SK-N-SH (cell line): Measurements from ENCODE around the gene ELOVL4. TPM values are rescaled to one million over a fixed set of nuclear protein-coding genes. Genes with fewer than 3 reads are reported as not detected.

ENCODE experiments used
- CTCF ChIA-PET: fragments of 300-600, 350-600 bp; formaldehyde crosslinking; extraction: SDS; loops from one replicate; lab custom pipeline; 2021; lab: Yijun Ruan, JAX
- POLR2A ChIA-PET: fragments of 350-600 bp; sonication (Branson Sonifier 250); formaldehyde crosslinking; extraction: SDS; loops from one replicate; lab custom pipeline; 2020; ENCODE audit warnings: antibody characterized with exemption, inconsistent platforms; lab: Yijun Ruan, JAX
- DNase-seq: peaks from one replicate; pipeline ENCODE4 v3.0.0; 2012
- H2AFZ ChIP-seq: fragments of 200-600 bp; sonication (generic); 2 replicates; pipeline ENCODE4 v1.8.1; 2016; ENCODE audit warnings: antibody characterized with exemption, mild to moderate bottlenecking, low read depth
- H3F3A ChIP-seq: fragments of 200-600 bp; sonication (generic); replicated peaks from 2 replicates; pipeline ENCODE3; 2016; ENCODE audit warnings: antibody characterized with exemption, mild to moderate bottlenecking; ENCODE audit not compliant: insufficient read depth
- H3K27ac ChIP-seq, 2 experiments: fragments of 200-500 bp in 1 of 2; fragments of 200-600 bp in 1 of 2; sonication (Bioruptor generic) in 1 of 2; sonication (generic), shearing (Covaris generic) in 1 of 2; 2 replicates each; pipeline versions ENCODE4 v1.5.1 to v1.6.1; 2014 to 2016; ENCODE audit warnings: low read depth in 2 of 2, inconsistent platforms in 1 of 2, low read length in 1 of 2, mild to moderate bottlenecking in 1 of 2, mixed read lengths in 1 of 2
- H3K27me3 ChIP-seq: fragments of 200-600 bp; sonication (generic), shearing (Covaris generic); 2 replicates; pipeline ENCODE4 v1.6.1; 2016; ENCODE audit warnings: mixed run types; ENCODE audit not compliant: insufficient read depth
- H3K36me3 ChIP-seq, 2 experiments: fragments of 200-500 bp in 1 of 2; fragments of 200-600 bp in 1 of 2; sonication (Bioruptor generic) in 1 of 2; sonication (generic) in 1 of 2; replicated peaks in 1 of 2; 2 replicates each; pipeline versions ENCODE3 to v1.5.1; 2014 to 2016; ENCODE audit warnings: low read length in 1 of 2, mild to moderate bottlenecking in 1 of 2; ENCODE audit not compliant: insufficient read depth in 2 of 2, control insufficient read depth in 1 of 2
- H3K4me1 ChIP-seq, 2 experiments: fragments of 200-500 bp in 1 of 2; fragments of 200-600 bp in 1 of 2; sonication (Bioruptor generic) in 1 of 2; sonication (generic), shearing (Covaris generic) in 1 of 2; 2 replicates each; pipeline versions ENCODE4 v1.5.1 to v1.6.1; 2014 to 2016; ENCODE audit warnings: low read depth in 1 of 2, low read length in 1 of 2, mixed run types in 1 of 2; ENCODE audit not compliant: insufficient read depth in 2 of 2, control insufficient read depth in 1 of 2
- H3K4me2 ChIP-seq: fragments of 200-600 bp; sonication (generic), shearing (Covaris generic); 2 replicates; pipeline ENCODE4 v1.6.1; 2017; ENCODE audit warnings: mixed run types
- H3K4me3 ChIP-seq, 2 experiments: fragments of 200-500 bp in 1 of 2; fragments of 200-600 bp in 1 of 2; sonication (Bioruptor generic) in 1 of 2; sonication (generic), shearing (Covaris generic) in 1 of 2; 2 replicates each; pipeline versions ENCODE4 v1.5.1 to v1.8.1; 2014 to 2016; ENCODE audit warnings: low read depth in 2 of 2, inconsistent platforms in 1 of 2, low read length in 1 of 2, mild to moderate bottlenecking in 1 of 2, mixed read lengths in 1 of 2, moderate library complexity in 1 of 2
- H3K79me2 ChIP-seq: fragments of 200-600 bp; sonication (generic); 2 replicates; pipeline ENCODE4 v1.8.1; 2017; ENCODE audit warnings: mild to moderate bottlenecking; ENCODE audit not compliant: insufficient read depth
- H3K9ac ChIP-seq: fragments of 200-600 bp; sonication (generic); 2 replicates; pipeline ENCODE4 v1.6.1; 2017; ENCODE audit warnings: mixed run types
- H3K9me2 ChIP-seq: fragments of 200-600 bp; sonication (generic); 2 replicates; pipeline ENCODE4 v1.6.1; 2017; ENCODE audit warnings: mixed run types
- H3K9me3 ChIP-seq: fragments of 200-600 bp; sonication (generic); 2 replicates; pipeline ENCODE4 v1.6.1; 2017; ENCODE audit warnings: mixed run types, mild to moderate bottlenecking, moderate library complexity
- H4K20me1 ChIP-seq: fragments of 200-600 bp; sonication (generic); 2 replicates; pipeline ENCODE4 v1.6.1; 2017; ENCODE audit warnings: mild to moderate bottlenecking, mixed run types; ENCODE audit not compliant: insufficient read depth
- CHD2 ChIP-seq: fragments of 150-350 bp; IDR thresholded peaks from 2 replicates; pipeline ENCODE4 v1.6.1; 2018; ENCODE audit warnings: low read length; ENCODE audit not compliant: partially characterized antibody
- CTCF ChIP-seq: fragments of 200-600 bp; sonication (generic); IDR thresholded peaks from 2 replicates; pipeline ENCODE4 v1.6.1; 2017; ENCODE audit warnings: antibody characterized with exemption, mild to moderate bottlenecking, moderate library complexity
- EZH2phosphoT487 ChIP-seq: fragments of 200-600 bp; sonication (generic); IDR thresholded peaks from 2 replicates; pipeline ENCODE4 v1.6.1; 2017; ENCODE audit warnings: low read depth, mixed run types, mild to moderate bottlenecking, antibody characterized with exemption, moderate library complexity, borderline replicate concordance
- GABPA ChIP-seq: IDR thresholded peaks from 2 replicates; pipeline ENCODE4 v1.4.0; 2012; ENCODE audit warnings: low read depth, mild to moderate bottlenecking
- IRF3 ChIP-seq: fragments of 150-350 bp; IDR thresholded peaks from 2 replicates; pipeline ENCODE4 v1.6.1; 2016; ENCODE audit warnings: mild to moderate bottlenecking, low read depth, low read length
- MXI1 ChIP-seq: IDR thresholded peaks from 2 replicates; pipeline ENCODE4 v1.6.1; 2012; ENCODE audit warnings: mild to moderate bottlenecking, low read depth, low read length, improper control_type of control experiment
- NFIC ChIP-seq: IDR thresholded peaks from 2 replicates; pipeline ENCODE4 v1.4.0; 2012; ENCODE audit warnings: borderline replicate concordance
- POLR2AphosphoS5 ChIP-seq: IDR thresholded peaks from 2 replicates; pipeline ENCODE4 v1.6.1; 2012; ENCODE audit warnings: low read depth, low read length
- RAD21 ChIP-seq: IDR thresholded peaks from 2 replicates; pipeline ENCODE4 v1.6.1; 2012; ENCODE audit warnings: mild to moderate bottlenecking, low read length
- RCOR1 ChIP-seq: fragments of 150-350 bp; IDR thresholded peaks from 2 replicates; pipeline ENCODE4 v1.6.1; 2017; ENCODE audit warnings: antibody characterized with exemption, low read length
- RFX5 ChIP-seq: IDR thresholded peaks from 2 replicates; pipeline ENCODE4 v1.6.1; 2012; ENCODE audit warnings: mild to moderate bottlenecking, improper control_type of control experiment, low read length
- SIN3A ChIP-seq: IDR thresholded peaks from 2 replicates; pipeline ENCODE4 v1.6.1; 2012; ENCODE audit warnings: low read depth, mild to moderate bottlenecking, low read length, moderate library complexity, borderline replicate concordance
- SMC3 ChIP-seq: IDR thresholded peaks from 2 replicates; pipeline ENCODE4 v1.6.1; 2012; ENCODE audit warnings: low read depth, low read length, improper control_type of control experiment
- TAF1 ChIP-seq: IDR thresholded peaks from 2 replicates; pipeline ENCODE4 v1.6.1; 2012; ENCODE audit warnings: low read depth, mild to moderate bottlenecking, low read length, moderate library complexity, borderline replicate concordance
- TCF12 ChIP-seq: IDR thresholded peaks from 2 replicates; pipeline ENCODE4 v1.4.0; 2012
- TEAD4 ChIP-seq: IDR thresholded peaks from 2 replicates; pipeline ENCODE4 v1.4.0; 2012; ENCODE audit warnings: mild to moderate bottlenecking, borderline replicate concordance; ENCODE audit not compliant: insufficient read depth
- YY1 ChIP-seq: IDR thresholded peaks from 2 replicates; pipeline ENCODE4 v1.4.0; 2012; ENCODE audit warnings: low read depth, mild to moderate bottlenecking
- WGBS: methylation state at CpG from one replicate; pipeline ENCODE4 v1.1.6; 2017; ENCODE audit warnings: low lambda C conversion rate; 5-methylcytosine and 5-hydroxymethylcytosine counted together
- polyA plus RNA-seq, 3 experiments: library from polyadenylated mRNA; depleted of rRNA; stranded (reverse); fragments of >200 nt; gene quantifications; 2 replicates each; pipeline ENCODE4 v1.2.3, GENCODE V29; 2012

Gene ELOVL4
- polyA plus RNA-seq, 1 of the 3 experiments (the other 2 are of a cell fraction), result 1.9 TPM

GRCh38 chr6:79943133-79943532 is 4.2 kb downstream of the ELOVL4 start (continued):
- TF ChIP-seq SIN3A (no peak), TEAD4 (no peak), RAD21 (no peak), CHD2 (no peak), EZH2phosphoT487 (no peak), GABPA (no peak)

GRCh38 chr6:79941489-79942151 is 5.7 kb downstream of the ELOVL4 start:
- Histone ChIP-seq H3F3A (peaks cover 3% of the 10 kb centered on the region), H4K20me1 (no peaks in the 10 kb centered on the region), H3K27ac (no peak overlapping the region), H3K27me3 (no peaks in the 10 kb centered on the region), H3K36me3 (peaks cover 0 to 2% of the 10 kb centered on the region in 2 experiments), H3K4me1 (peaks cover 4 to 13% of the 10 kb centered on the region in 2 experiments; a peak in 3 of 4 replicates), H3K9me3 (no peaks in the 10 kb centered on the region), H3K4me2 (no peak overlapping the region), H3K4me3 (no peak overlapping the region), H3K79me2 (peaks cover 29% of the 10 kb centered on the region), H3K9me2 (no peaks in the 10 kb centered on the region), H3K9ac (no peak overlapping the region), H2AFZ (no peak overlapping the region)
- CTCF ChIA-PET, result no interaction called here
- no peak for DNase-seq
- POLR2A ChIA-PET, result no interaction called here
- WGBS, result 90% methylated on average over 5 of the region's 5 CpGs
- TF ChIP-seq TCF12, result no peak
- no peak for TF ChIP-seq NFIC
- no peak for TF ChIP-seq RAD21
- no peak for TF ChIP-seq TAF1
- no peak for TF ChIP-seq IRF3
- no peak for TF ChIP-seq RFX5
- no peak for TF ChIP-seq POLR2AphosphoS5
- no peak for TF ChIP-seq CTCF
- no peak for TF ChIP-seq YY1
- no peak for TF ChIP-seq SMC3
- no peak for TF ChIP-seq RCOR1
- no peak for TF ChIP-seq MXI1
- TF ChIP-seq, all 33 proteins: peak for 0
